K562 (cell line): ENCODE data around the gene HCFC1R1. TPM values are rescaled to one million over a fixed set of nuclear protein-coding genes. Genes with fewer than 3 reads are reported as not detected.
A peak's percentile ranks its signal among the peaks of the same experiment; 100 is the strongest.

Experiments
- ARHGAP35 ChIP-seq: fragments of 450-650 bp; IDR thresholded peaks from 2 replicates; pipeline ENCODE4 v1.6.1; 2018; ENCODE audit not compliant: partially characterized antibody
- BHLHE40 ChIP-seq: IDR thresholded peaks from 2 replicates; pipeline ENCODE4 v1.6.1; 2011; ENCODE audit warnings: low read length, improper control_type of control experiment
- GABPB2 ChIP-seq: fragments of 250-450 bp; sonication (Bioruptor Pico); conservative IDR thresholded peaks from 2 replicates; pipeline ENCODE4 v1.5.1; 2021; ENCODE audit warnings: mild to moderate bottlenecking
- GATA2 ChIP-seq: sonication (generic); formaldehyde crosslinking; IDR thresholded peaks from 2 replicates; pipeline ENCODE4 v1.4.0; 2020; ENCODE audit warnings: mild to moderate bottlenecking, missing genetic modification reagents
- HDAC1 ChIP-seq, 2 experiments: fragments of 450-650 bp; IDR thresholded peaks; 2 replicates each; pipeline ENCODE4 v1.6.1; 2016 to 2017; ENCODE audit warnings: inconsistent platforms in 1 of 2, mild to moderate bottlenecking in 1 of 2, moderate library complexity in 1 of 2
- KDM2B ChIP-seq: fragments of 250-450 bp; sonication (Bioruptor Pico); IDR thresholded peaks from 2 replicates; pipeline ENCODE4 v1.8.0; 2021; ENCODE audit warnings: mild to moderate bottlenecking, moderate library complexity
- MAX ChIP-seq: sonication (generic); formaldehyde crosslinking; IDR thresholded peaks from 2 replicates; pipeline ENCODE4 v1.9.0; 2022; ENCODE audit warnings: mild to moderate bottlenecking, missing genetic modification reagents
- MCM2 ChIP-seq: fragments of 450-650 bp; IDR thresholded peaks from 2 replicates; pipeline ENCODE4 v1.6.1; 2017; ENCODE audit warnings: low read depth, mild to moderate bottlenecking
- NONO ChIP-seq, 2 experiments: fragments of 200-400 bp in 1 of 2; fragments of 450-650 bp in 1 of 2; formaldehyde crosslinking in 1 of 2; IDR thresholded peaks; 2 replicates each; pipeline ENCODE4 v1.6.1; 2017; ENCODE audit warnings: low read depth in 2 of 2, mild to moderate bottlenecking in 2 of 2, moderate library complexity in 2 of 2, low read length in 1 of 2
- POLR2G ChIP-seq: fragments of 200-400 bp; formaldehyde crosslinking; IDR thresholded peaks from 2 replicates; pipeline ENCODE4 v1.6.1; 2017; ENCODE audit warnings: low read depth, mild to moderate bottlenecking, antibody characterized with exemption, low read length, moderate library complexity
- RNF2 ChIP-seq: sonication (generic); IDR thresholded peaks from 2 replicates; pipeline ENCODE4 v1.6.1; 2016
- SIN3A ChIP-seq, 2 experiments: fragments of 150-350 bp in 1 of 2; IDR thresholded peaks; 2 replicates each; pipeline ENCODE4 v1.6.1; 2011 to 2016; ENCODE audit warnings: borderline replicate concordance in 2 of 2, low read depth in 2 of 2, low read length in 2 of 2, mild to moderate bottlenecking in 2 of 2, moderate library complexity in 2 of 2; ENCODE audit not compliant: control insufficient read depth in 1 of 2
- SMARCA4 ChIP-seq: fragments of 450-650 bp; IDR thresholded peaks from 2 replicates; pipeline ENCODE4 v1.6.1; 2016
- SMARCC2 ChIP-seq: fragments of 450-650 bp; IDR thresholded peaks from 2 replicates; pipeline ENCODE4 v1.6.1; 2017; ENCODE audit warnings: antibody characterized with exemption, moderate library complexity, mild to moderate bottlenecking, low read depth
- SP1 ChIP-seq: sonication (generic); formaldehyde crosslinking; IDR thresholded peaks from 2 replicates; pipeline ENCODE4 v1.8.1; 2022; ENCODE audit warnings: mild to moderate bottlenecking, missing genetic modification reagents
- TCF7L2 ChIP-seq: fragments of 150-350 bp; IDR thresholded peaks from 2 replicates; pipeline ENCODE4 v1.6.1; 2016; ENCODE audit warnings: low read depth, mild to moderate bottlenecking, low read length, moderate library complexity
- TRIM24 ChIP-seq, 2 experiments: fragments of 450-650 bp; IDR thresholded peaks; 2 replicates each; pipeline ENCODE4 v1.6.1; 2016
- ZBED1 ChIP-seq: IDR thresholded peaks from 2 replicates; pipeline ENCODE4 v1.6.1; 2014
- ZBTB5 ChIP-seq: fragments of 450-650 bp; IDR thresholded peaks from 2 replicates; pipeline ENCODE4 v1.6.1; 2017; ENCODE audit warnings: antibody characterized with exemption
- ZFP1 ChIP-seq: fragments of 450-650 bp; formaldehyde crosslinking; IDR thresholded peaks from 2 replicates; pipeline ENCODE4 v1.4.0; 2020; ENCODE audit warnings: mild to moderate bottlenecking, mixed read lengths
- ZNF23 ChIP-seq: fragments of 250-450 bp; sonication (Bioruptor Pico); IDR thresholded peaks from 2 replicates; pipeline ENCODE4 v1.4.0; 2020; ENCODE audit warnings: mild to moderate bottlenecking
- ZNF507 ChIP-seq: conservative IDR thresholded peaks from 2 replicates; pipeline ENCODE4 v1.6.1; 2017; ENCODE audit warnings: missing genetic modification characterization, missing compliant biosample characterization
- ZNF77 ChIP-seq: fragments of 250-450 bp; sonication (Bioruptor Pico); IDR thresholded peaks from 2 replicates; pipeline ENCODE4 v1.5.0; 2020
- polyA plus RNA-seq, 8 experiments: library from polyadenylated mRNA; depleted of rRNA in 4 of 8; stranded (reverse) in 5 of 8; unstranded in 3 of 8; fragments of >200 nt; fragmentation: Nextera tagmentation in 2 of 8; fragmentation: Illumina TruSeq in 1 of 8; extraction: Ambion mirVana in 2 of 8; extraction: Trizol in 1 of 8; gene quantifications; 2 replicates each; pipeline versions ENCODE4 v1.2.1 to v1.2.3, GENCODE V29; 2011 to 2014; ENCODE audit warnings: inconsistent platforms in 1 of 8, missing spikeins in 1 of 8
- total RNA-seq, 7 experiments: library from RNA; depleted of rRNA in 6 of 7; stranded (reverse); fragments of >200 nt in 6 of 7; fragmentation: Illumina TruSeq in 2 of 7; extraction: Trizol in 2 of 7; gene quantifications; 2 replicates each; pipeline versions ENCODE4 v1.2.1 to v1.2.3, GENCODE V29; 2011 to 2021; ENCODE audit warnings: low replicate concordance in 1 of 7
- TF ChIP-seq, protein P1 (sequence below): IDR thresholded peaks from 2 replicates; pipeline ENCODE4 v1.6.1; 2016; ENCODE audit warnings: missing genetic modification characterization, missing compliant biosample characterization
- TF ChIP-seq, protein P2 (sequence below): sonication (generic); formaldehyde crosslinking; IDR thresholded peaks from 2 replicates; pipeline ENCODE4 v1.8.0; 2023; ENCODE audit warnings: mild to moderate bottlenecking, missing genetic modification reagents

HCFC1R1 gene
- total and polyA plus RNA-seq, 9 of the 15 experiments (the other 6 are each of a cell fraction or from before 2014, with no cell fraction given), result 2.2 to 29.0 (median 11.2) TPM

DNA sequence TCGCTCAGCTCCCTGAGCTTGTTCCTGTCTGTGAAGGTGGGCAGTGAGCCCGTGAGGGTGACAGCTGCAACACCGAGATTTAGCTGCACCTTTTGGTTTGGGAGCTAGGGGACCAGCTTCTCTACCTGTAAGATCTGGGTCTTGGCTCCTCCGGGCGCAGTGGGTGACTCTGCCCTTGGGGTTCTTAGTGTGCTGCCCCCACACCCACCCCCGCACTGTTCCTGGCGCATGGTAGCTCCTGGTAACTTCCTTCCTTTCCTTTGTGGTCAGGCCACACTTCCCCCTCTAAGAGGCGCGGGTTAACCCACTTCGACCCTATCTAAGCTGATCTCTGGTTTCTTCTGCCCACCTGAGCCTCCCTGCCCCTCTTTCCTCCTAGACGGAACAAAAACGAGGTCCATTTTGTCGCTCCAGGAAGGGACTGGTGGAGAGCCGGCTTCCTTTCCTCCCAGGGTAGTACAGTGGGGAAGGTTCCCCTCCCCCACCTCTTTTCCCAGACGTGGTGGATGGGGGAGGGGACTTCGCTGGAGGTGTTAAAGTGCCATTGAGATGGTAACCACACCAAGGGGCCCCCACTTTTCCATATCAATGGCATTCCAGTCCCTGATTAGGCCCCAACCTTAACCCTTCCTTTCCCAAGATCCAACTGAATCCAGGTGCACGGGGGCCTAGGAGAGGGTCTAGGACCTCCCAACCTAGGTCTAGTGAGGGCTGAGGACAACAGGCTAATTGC, 15.6 kb downstream of the HCFC1R1 start (continued):
- TF ChIP-seq, protein P1, sequence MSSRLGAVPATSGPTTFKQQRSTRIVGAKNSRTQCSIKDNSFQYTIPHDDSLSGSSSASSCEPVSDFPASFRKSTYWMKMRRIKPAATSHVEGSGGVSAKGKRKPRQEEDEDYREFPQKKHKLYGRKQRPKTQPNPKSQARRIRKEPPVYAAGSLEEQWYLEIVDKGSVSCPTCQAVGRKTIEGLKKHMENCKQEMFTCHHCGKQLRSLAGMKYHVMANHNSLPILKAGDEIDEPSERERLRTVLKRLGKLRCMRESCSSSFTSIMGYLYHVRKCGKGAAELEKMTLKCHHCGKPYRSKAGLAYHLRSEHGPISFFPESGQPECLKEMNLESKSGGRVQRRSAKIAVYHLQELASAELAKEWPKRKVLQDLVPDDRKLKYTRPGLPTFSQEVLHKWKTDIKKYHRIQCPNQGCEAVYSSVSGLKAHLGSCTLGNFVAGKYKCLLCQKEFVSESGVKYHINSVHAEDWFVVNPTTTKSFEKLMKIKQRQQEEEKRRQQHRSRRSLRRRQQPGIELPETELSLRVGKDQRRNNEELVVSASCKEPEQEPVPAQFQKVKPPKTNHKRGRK, result no peak
- TF ChIP-seq NONO (IDR thresholded peaks at IDR 0.05; ENCODE audit: low read depth in 2 of 2, low read length in 1 of 2) (no peak), KDM2B (CRISPR knock-in tag) (no peak), ARHGAP35 (peak; percentile 13), TCF7L2 (no peak), MAX (CRISPR knock-in tag) (0 out of 2 replicates have a peak, but pooled peaks have one; percentile 17), TRIM24 (IDR thresholded peaks at IDR 0.05) (peak; percentile 54 to 89; a peak in 3 of 4 replicates), GABPB2 (CRISPR knock-in tag) (no peak), POLR2G (peak; percentile 25; the same call in 1 of the 2 replicates), SMARCA4 (peak; percentile 75), ZNF23 (CRISPR knock-in tag) (no peak), GATA2 (peak; percentile 32), ZBED1 (no peak), HDAC1 (IDR thresholded peaks at IDR 0.05) (peak in 1 of 2 experiments; percentile 55; a peak in 1 of 4 replicates), SMARCC2 (peak; percentile 49; the same call in 1 of the 2 replicates), RNF2 (peak; percentile 69; the same call in 1 of the 2 replicates), SIN3A (IDR thresholded peaks at IDR 0.05; ENCODE audit: borderline replicate concordance in 2 of 2, control insufficient read depth in 1 of 2, low read depth in 2 of 2, low read length in 2 of 2) (peak in 1 of 2 experiments; percentile 41; a peak in 1 of 4 replicates), ZNF507 (no peak), BHLHE40 (peak; percentile 7; the same call in 1 of the 2 replicates), SP1 (0 out of 2 replicates have a peak, but pooled peaks have one; percentile 18), ZNF77 (no peak), ZFP1 (CRISPR knock-in tag) (no peak), MCM2 (no peak), ZBTB5 (0 out of 2 replicates have a peak, but pooled peaks have one; percentile 35)
- TF ChIP-seq, protein P2, sequence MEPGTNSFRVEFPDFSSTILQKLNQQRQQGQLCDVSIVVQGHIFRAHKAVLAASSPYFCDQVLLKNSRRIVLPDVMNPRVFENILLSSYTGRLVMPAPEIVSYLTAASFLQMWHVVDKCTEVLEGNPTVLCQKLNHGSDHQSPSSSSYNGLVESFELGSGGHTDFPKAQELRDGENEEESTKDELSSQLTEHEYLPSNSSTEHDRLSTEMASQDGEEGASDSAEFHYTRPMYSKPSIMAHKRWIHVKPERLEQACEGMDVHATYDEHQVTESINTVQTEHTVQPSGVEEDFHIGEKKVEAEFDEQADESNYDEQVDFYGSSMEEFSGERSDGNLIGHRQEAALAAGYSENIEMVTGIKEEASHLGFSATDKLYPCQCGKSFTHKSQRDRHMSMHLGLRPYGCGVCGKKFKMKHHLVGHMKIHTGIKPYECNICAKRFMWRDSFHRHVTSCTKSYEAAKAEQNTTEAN (CRISPR knock-in tag), result no peak
